ENCODE measurements around the gene TAS2R41. TPM values are rescaled to one million over a fixed set of nuclear protein-coding genes. Genes with fewer than 3 reads are reported as not detected.

The TAS2R41 gene
- total RNA-seq, 4 donors from 2014 or later = not detected

- TF ChIP-seq CTCF (IDR thresholded peaks at IDR 0.05; ENCODE audit: low read depth) = no peak
Measured at GRCh38 chr7:143436325-143436946, 41.2 kb upstream of the TAS2R41 start.

DNA sequence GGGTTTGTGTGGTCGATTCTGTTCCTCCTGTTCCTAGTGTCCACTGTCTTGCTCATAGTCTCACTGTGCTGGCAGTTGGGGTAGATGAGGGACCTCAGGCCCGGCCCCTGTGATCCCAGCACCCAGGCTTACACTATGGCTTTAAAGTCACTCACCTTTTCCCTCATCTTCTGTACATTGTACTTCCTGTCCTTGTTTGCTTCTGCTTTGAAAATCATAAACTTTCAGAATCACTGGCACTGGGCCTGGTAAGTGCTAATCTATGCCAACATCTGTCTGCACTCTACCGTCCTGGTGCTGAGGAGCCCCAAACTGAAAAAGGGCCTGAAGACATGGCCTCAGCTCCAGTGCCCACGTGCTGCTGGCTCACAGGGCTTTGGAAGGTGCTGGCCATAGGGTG, 40.1 kb upstream of the TAS2R41 start:
- TF ChIP-seq CTCF (IDR thresholded peaks at IDR 0.05; ENCODE audit: low read depth) = no peak

DNA sequence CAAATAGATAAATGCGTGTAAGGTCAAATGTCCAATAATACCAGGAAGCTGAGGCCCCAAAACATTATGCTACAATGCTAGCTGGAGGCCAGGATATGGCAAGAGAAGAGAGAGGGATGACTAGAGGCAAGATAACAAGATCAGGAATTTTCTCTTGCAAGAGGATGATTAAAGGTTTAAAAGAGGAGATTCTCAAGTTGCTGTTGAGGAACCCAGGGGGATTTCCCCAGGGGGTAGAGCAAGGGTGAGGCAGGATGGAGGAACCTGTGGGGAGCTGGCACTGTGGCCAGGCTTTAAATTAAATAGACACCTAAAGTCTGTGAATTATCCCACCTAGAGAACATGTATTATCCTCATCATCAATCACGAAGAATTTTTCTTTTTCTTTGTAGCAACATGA, 37.8 kb upstream of the TAS2R41 start:
- TF ChIP-seq CTCF (IDR thresholded peaks at IDR 0.05; ENCODE audit: low read depth) = no peak

GRCh38 chr7:143443153-143443552, 34.5 kb upstream of the TAS2R41 start, which contains the start of gene TAS2R60:
TSS of gene TAS2R60 (plus strand) at chr7:143443453. CDS start at chr7:143443453, 0 bp downstream.
- TF ChIP-seq CTCF (IDR thresholded peaks at IDR 0.05; ENCODE audit: low read depth) = no peak

DNA sequence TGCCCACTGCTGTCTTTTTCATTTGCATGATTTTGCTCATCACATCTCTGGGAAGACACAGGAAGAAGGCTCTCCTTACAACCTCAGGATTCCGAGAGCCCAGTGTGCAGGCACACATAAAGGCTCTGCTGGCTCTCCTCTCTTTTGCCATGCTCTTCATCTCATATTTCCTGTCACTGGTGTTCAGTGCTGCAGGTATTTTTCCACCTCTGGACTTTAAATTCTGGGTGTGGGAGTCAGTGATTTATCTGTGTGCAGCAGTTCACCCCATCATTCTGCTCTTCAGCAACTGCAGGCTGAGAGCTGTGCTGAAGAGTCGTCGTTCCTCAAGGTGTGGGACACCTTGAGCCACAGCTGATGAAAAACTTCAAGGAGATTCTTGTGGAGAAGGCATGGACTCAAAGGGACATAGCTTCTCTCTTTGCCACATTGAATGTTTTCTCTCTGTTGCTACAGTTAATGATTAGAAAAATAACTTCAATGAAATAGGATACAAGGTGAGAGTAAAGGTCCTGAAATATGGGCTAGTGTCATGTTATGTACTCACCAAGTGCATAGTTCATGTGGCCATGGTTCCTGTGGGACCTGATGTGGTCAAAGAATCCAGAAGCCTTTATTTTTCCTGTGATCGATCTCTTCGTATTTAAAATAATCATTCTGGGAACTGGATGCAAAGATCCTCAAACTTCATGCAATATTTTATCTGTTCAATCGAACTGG, 33.5 kb upstream of the TAS2R41 start:
- TF ChIP-seq CTCF (IDR thresholded peaks at IDR 0.05; ENCODE audit: low read depth) = no peak

DNA sequence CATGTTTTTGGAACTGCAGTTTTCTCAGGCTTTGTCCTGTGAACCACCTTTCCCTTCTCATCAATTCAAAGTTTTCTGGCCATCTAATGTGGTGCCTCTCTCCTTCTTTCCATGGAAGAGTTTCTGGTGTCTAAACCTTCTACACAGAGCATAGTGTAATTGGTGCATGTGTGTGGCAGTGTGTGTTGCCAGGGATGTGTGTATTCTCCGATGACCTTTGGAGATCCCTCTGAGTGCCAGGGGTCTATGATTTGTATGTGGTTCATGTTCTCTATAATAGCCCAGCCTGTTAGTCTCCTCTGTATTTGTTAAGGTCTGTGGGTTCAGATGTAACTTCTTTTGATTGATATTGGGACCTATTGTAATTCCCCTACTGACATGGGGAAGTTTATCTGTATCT, 32.9 kb upstream of the TAS2R41 start:
- no peak for TF ChIP-seq CTCF (IDR thresholded peaks at IDR 0.05; ENCODE audit: low read depth)

- no peak for TF ChIP-seq CTCF (IDR thresholded peaks at IDR 0.05; ENCODE audit: low read depth)
Measured at GRCh38 chr7:143447466-143447865, 30.2 kb upstream of the TAS2R41 start.
